Mesendoderm (in vitro differentiated cells): Measurements from ENCODE around the gene ALDH18A1.
A peak's percentile ranks its signal among the peaks of the same experiment; 100 is the strongest.

Experiments
- DNase-seq: peaks from one replicate; pipeline ENCODE4 v3.0.0; 2013
- H2AK5ac ChIP-seq: 2 replicates; pipeline ENCODE4 v1.6.1; 2013; ENCODE audit warnings: low read length, inconsistent platforms
- H2BK120ac ChIP-seq: 2 replicates; pipeline ENCODE4 v1.6.1; 2013; ENCODE audit warnings: low read depth, mild to moderate bottlenecking, low read length, moderate library complexity, mixed read lengths
- H2BK15ac ChIP-seq: replicated peaks from 2 replicates; pipeline ENCODE4 v1.6.1; 2013; ENCODE audit warnings: low read depth, mild to moderate bottlenecking, moderate library complexity
- H2BK5ac ChIP-seq: 2 replicates; pipeline ENCODE4 v1.6.1; 2013; ENCODE audit warnings: low read length, inconsistent platforms
- H3K18ac ChIP-seq: 2 replicates; pipeline ENCODE4 v1.6.1; 2013; ENCODE audit warnings: mild to moderate bottlenecking, low read length, mixed read lengths
- H3K23ac ChIP-seq: one replicate; pipeline ENCODE4 v1.6.1; 2013; ENCODE audit warnings: low read length
- H3K27ac ChIP-seq: 2 replicates; pipeline ENCODE4 v1.5.1; 2013; ENCODE audit warnings: low read depth, mild to moderate bottlenecking, inconsistent platforms, low read length, moderate library complexity
- H3K27me3 ChIP-seq: 2 replicates; pipeline ENCODE4 v1.6.1; 2013; ENCODE audit warnings: low read length, control low read depth, mild to moderate bottlenecking, inconsistent platforms; ENCODE audit not compliant: insufficient read depth, poor library complexity
- H3K36me3 ChIP-seq: 2 replicates; pipeline ENCODE4 v1.6.1; 2013; ENCODE audit warnings: low read length, inconsistent platforms; ENCODE audit not compliant: control insufficient read depth, insufficient read depth
- H3K4ac ChIP-seq: one replicate; pipeline ENCODE4 v1.6.1; 2013; ENCODE audit warnings: low read depth, mild to moderate bottlenecking, low read length, moderate library complexity
- H3K4me1 ChIP-seq: 2 replicates; pipeline ENCODE4 v1.6.1; 2013; ENCODE audit warnings: low read depth, low read length, inconsistent platforms; ENCODE audit not compliant: control insufficient read depth
- H3K4me2 ChIP-seq: 2 replicates; pipeline ENCODE4 v1.6.1; 2013; ENCODE audit warnings: low read length
- H3K4me3 ChIP-seq: 2 replicates; pipeline ENCODE4 v1.5.1; 2013; ENCODE audit warnings: mild to moderate bottlenecking, low read length
- H3K56ac ChIP-seq: one replicate; pipeline ENCODE4 v1.6.1; 2013; ENCODE audit warnings: low read length
- H3K79me1 ChIP-seq: 2 replicates; pipeline ENCODE4 v1.6.1; 2013; ENCODE audit warnings: low read length, inconsistent platforms
- H3K79me2 ChIP-seq: 2 replicates; pipeline ENCODE4 v1.6.1; 2013; ENCODE audit warnings: mild to moderate bottlenecking, low read length; ENCODE audit not compliant: control insufficient read depth, insufficient read depth
- H3K9ac ChIP-seq: 2 replicates; pipeline ENCODE4 v1.6.1; 2013; ENCODE audit warnings: low read length, inconsistent platforms
- H4K5ac ChIP-seq: one replicate; pipeline ENCODE4 v1.6.1; 2013; ENCODE audit warnings: low read length
- H4K8ac ChIP-seq: one replicate; pipeline ENCODE4 v1.6.1; 2013; ENCODE audit warnings: low read depth, mild to moderate bottlenecking, control low read depth, low read length, moderate library complexity
- WGBS: extraction: QIAGEN DNeasy Blood & Tissue Kit; methylation state at CpG from one replicate; pipeline ENCODE4 v1.1.7; 2013; ENCODE audit warnings: low lambda C conversion rate, missing lambda C conversion rate; ENCODE audit not compliant: insufficient coverage; ENCODE audit errors: extremely low coverage; 5-methylcytosine and 5-hydroxymethylcytosine counted together

The ALDH18A1 gene

GRCh38 chr10:95600158-95600557 lies 56.4 kb downstream of the ALDH18A1 start:
- Histone ChIP-seq H3K27ac (no peak overlapping the region), H2BK5ac (no peak overlapping the region), H3K4me3 (no peak overlapping the region), H3K23ac (no peak overlapping the region), H2BK120ac (no peak overlapping the region), H3K4me2 (no peak overlapping the region), H4K5ac (no peak overlapping the region), H2BK15ac (no peak overlapping the region), H3K56ac (no peak overlapping the region), H3K36me3 (no peaks in the 10 kb centered on the region), H3K18ac (no peak overlapping the region), H2AK5ac (no peak overlapping the region), H3K27me3 (no peaks in the 10 kb centered on the region), H3K79me2 (no peaks in the 10 kb centered on the region), H3K9ac (no peak overlapping the region), H4K8ac (no peak overlapping the region), H3K79me1 (no peaks in the 10 kb centered on the region), H3K4me1 (no peaks in the 10 kb centered on the region), H3K4ac (no peak overlapping the region)
- peak; percentile 14 for DNase-seq
- no CpG with 5 or more reads among the region's 4 CpGs for WGBS

GRCh38 chr10:95597788-95598187 lies 58.7 kb downstream of the ALDH18A1 start:
- no peaks in the 10 kb centered on the region for H3K4me1 ChIP-seq
- no peaks in the 10 kb centered on the region for H3K36me3 ChIP-seq
- WGBS = no CpG with 5 or more reads among the region's 1 CpG
- H3K4me2 ChIP-seq = no peak overlapping the region
- no peaks in the 10 kb centered on the region for H3K79me2 ChIP-seq
- H2BK120ac ChIP-seq = no peak overlapping the region
- no peaks in the 10 kb centered on the region for H3K79me1 ChIP-seq
- H3K56ac ChIP-seq = no peak overlapping the region
- H2BK15ac ChIP-seq = no peak overlapping the region
- H3K4me3 ChIP-seq = no peak overlapping the region
- no peak overlapping the region for H2BK5ac ChIP-seq
- no peak overlapping the region for H3K9ac ChIP-seq
- no peak overlapping the region for H3K18ac ChIP-seq
- no peaks in the 10 kb centered on the region for H3K27me3 ChIP-seq
- no peak for DNase-seq
- no peak overlapping the region for H4K8ac ChIP-seq
- no peak overlapping the region for H3K27ac ChIP-seq
- H2AK5ac ChIP-seq = no peak overlapping the region
- H4K5ac ChIP-seq = no peak overlapping the region
- no peak overlapping the region for H3K23ac ChIP-seq
- H3K4ac ChIP-seq = no peak overlapping the region

- H2BK120ac ChIP-seq = no peak overlapping the region
- no peak overlapping the region for H3K18ac ChIP-seq
- H3K4me2 ChIP-seq = no peak overlapping the region
- no peak overlapping the region for H3K9ac ChIP-seq
- H3K4ac ChIP-seq = no peak overlapping the region
- no peaks in the 10 kb centered on the region for H3K79me1 ChIP-seq
- H3K4me1 ChIP-seq = no peaks in the 10 kb centered on the region
- H3K27me3 ChIP-seq = no peaks in the 10 kb centered on the region
- no peaks in the 10 kb centered on the region for H3K36me3 ChIP-seq
- H3K27ac ChIP-seq = no peak overlapping the region
- no peak overlapping the region for H2BK5ac ChIP-seq
- no peaks in the 10 kb centered on the region for H3K79me2 ChIP-seq
- H2AK5ac ChIP-seq = no peak overlapping the region
- H3K4me3 ChIP-seq = no peak overlapping the region
- no peak for DNase-seq
- whole genome bisulfite sequencing = no CpG with 5 or more reads among the region's 1 CpG
- H3K56ac ChIP-seq = no peak overlapping the region
- H4K8ac ChIP-seq = no peak overlapping the region
- no peak overlapping the region for H4K5ac ChIP-seq
- H3K23ac ChIP-seq = no peak overlapping the region
- H2BK15ac ChIP-seq = no peak overlapping the region
Measured at GRCh38 chr10:95588025-95588424, 68.5 kb downstream of the ALDH18A1 start.

GRCh38 chr10:95579835-95580535 lies 76.5 kb downstream of the ALDH18A1 start:
- Histone ChIP-seq H3K36me3 (no peaks in the 10 kb centered on the region), H3K56ac (no peak overlapping the region), H3K4ac (no peak overlapping the region), H2BK5ac (no peak overlapping the region), H3K18ac (no peak overlapping the region), H3K4me1 (no peaks in the 10 kb centered on the region), H2AK5ac (no peak overlapping the region), H3K9ac (no peak overlapping the region), H3K27me3 (no peaks in the 10 kb centered on the region), H4K8ac (no peak overlapping the region), H3K4me2 (no peak overlapping the region), H3K79me2 (no peaks in the 10 kb centered on the region), H3K4me3 (no peak overlapping the region), H2BK15ac (no peak overlapping the region), H3K27ac (no peak overlapping the region), H4K5ac (no peak overlapping the region), H2BK120ac (no peak overlapping the region), H3K23ac (no peak overlapping the region), H3K79me1 (no peaks in the 10 kb centered on the region)
- DNase-seq = no peak
- no CpG with 5 or more reads among the region's 2 CpGs for WGBS

GRCh38 chr10:95579292-95579691 lies 77.2 kb downstream of the ALDH18A1 start:
- H3K9ac ChIP-seq = no peak overlapping the region
- H2BK15ac ChIP-seq = no peak overlapping the region
- WGBS = no CpG with 5 or more reads among the region's 1 CpG
- no peak overlapping the region for H2AK5ac ChIP-seq
- no peak overlapping the region for H3K4me2 ChIP-seq
- no peak for DNase-seq
- H3K4me1 ChIP-seq = no peaks in the 10 kb centered on the region
- no peaks in the 10 kb centered on the region for H3K27me3 ChIP-seq
- H3K4me3 ChIP-seq = no peak overlapping the region
- H3K36me3 ChIP-seq = no peaks in the 10 kb centered on the region
- no peak overlapping the region for H3K18ac ChIP-seq
- H3K79me1 ChIP-seq = no peaks in the 10 kb centered on the region
- no peak overlapping the region for H3K23ac ChIP-seq
- no peak overlapping the region for H2BK120ac ChIP-seq
- H2BK5ac ChIP-seq = no peak overlapping the region
- no peak overlapping the region for H4K5ac ChIP-seq
- H3K27ac ChIP-seq = no peak overlapping the region
- H3K79me2 ChIP-seq = no peaks in the 10 kb centered on the region
- H3K4ac ChIP-seq = no peak overlapping the region
- H4K8ac ChIP-seq = no peak overlapping the region
- H3K56ac ChIP-seq = no peak overlapping the region

GRCh38 chr10:95578619-95579018 lies 77.9 kb downstream of the ALDH18A1 start:
- Histone ChIP-seq H3K4me1 (no peaks in the 10 kb centered on the region), H4K8ac (no peak overlapping the region), H3K36me3 (no peaks in the 10 kb centered on the region), H2BK5ac (no peak overlapping the region), H4K5ac (no peak overlapping the region), H3K79me2 (no peaks in the 10 kb centered on the region), H3K18ac (no peak overlapping the region), H3K56ac (no peak overlapping the region), H3K27ac (no peak overlapping the region), H2BK15ac (no peak overlapping the region), H3K79me1 (no peaks in the 10 kb centered on the region), H3K4ac (no peak overlapping the region), H2BK120ac (no peak overlapping the region), H3K23ac (no peak overlapping the region), H3K27me3 (no peaks in the 10 kb centered on the region), H3K4me3 (no peak overlapping the region), H2AK5ac (no peak overlapping the region), H3K9ac (no peak overlapping the region), H3K4me2 (no peak overlapping the region)
- no peak for DNase-seq
- WGBS = no CpG with 5 or more reads among the region's 2 CpGs
